Activated gamma-delta T cell (primary cell): Measurements from ENCODE around the gene SERPINB6.
A peak's percentile ranks its signal among the peaks of the same experiment; 100 is the strongest.
"Not testable (repeated sequence)": the region's sequence is repeated elsewhere in the genome, so short reads cannot be mapped to it uniquely, and the experiment has no call there.

ENCODE experiments used
- DNase-seq: peaks from one replicate; lab custom pipeline; 2025; lab: John Stamatoyannopoulos, UW

The SERPINB6 gene

DNA sequence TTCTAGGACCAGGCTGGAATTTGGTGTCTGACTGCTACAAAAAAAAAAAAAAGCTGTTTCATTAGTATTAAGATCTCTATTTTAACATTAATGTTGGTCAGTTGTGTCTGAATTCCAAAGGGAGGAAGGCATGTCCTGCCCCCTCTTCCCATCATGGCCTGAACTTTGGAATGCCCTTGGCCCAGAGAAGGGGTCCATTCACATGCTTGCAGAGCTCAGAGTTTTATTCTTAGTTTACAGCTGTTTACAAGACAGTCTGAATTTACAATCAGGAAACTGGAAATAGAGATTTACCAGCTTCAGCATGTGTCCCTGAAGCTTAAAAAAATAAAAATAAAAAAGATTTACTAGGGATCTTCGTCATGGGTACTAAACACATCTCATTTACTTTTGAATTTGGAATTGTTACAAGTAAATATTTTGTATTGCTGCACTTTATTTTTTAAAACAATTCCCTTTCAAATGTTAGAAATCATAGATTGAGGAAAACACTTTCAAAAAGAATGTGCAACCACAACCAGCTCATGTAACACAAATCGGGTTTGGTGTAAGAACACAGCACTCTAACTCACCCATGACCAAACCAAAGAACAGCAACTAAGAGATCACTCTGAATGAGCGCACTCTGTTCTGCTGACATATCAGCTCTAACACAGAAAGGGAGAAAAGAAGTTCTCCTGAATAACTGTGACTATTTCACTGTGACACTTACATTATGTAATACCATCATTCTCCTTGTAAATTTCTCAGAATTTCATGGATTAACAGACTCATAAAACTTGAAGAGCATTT lies 6.6 kb upstream of the SERPINB6 start:
- DNase-seq = no peak

GRCh38 chr6:2977290-2977689 lies 5.9 kb upstream of the SERPINB6 start:
- no peak for DNase-seq

GRCh38 chr6:2976571-2977085 lies 5.3 kb upstream of the SERPINB6 start:
- DNase-seq = no peak

DNA sequence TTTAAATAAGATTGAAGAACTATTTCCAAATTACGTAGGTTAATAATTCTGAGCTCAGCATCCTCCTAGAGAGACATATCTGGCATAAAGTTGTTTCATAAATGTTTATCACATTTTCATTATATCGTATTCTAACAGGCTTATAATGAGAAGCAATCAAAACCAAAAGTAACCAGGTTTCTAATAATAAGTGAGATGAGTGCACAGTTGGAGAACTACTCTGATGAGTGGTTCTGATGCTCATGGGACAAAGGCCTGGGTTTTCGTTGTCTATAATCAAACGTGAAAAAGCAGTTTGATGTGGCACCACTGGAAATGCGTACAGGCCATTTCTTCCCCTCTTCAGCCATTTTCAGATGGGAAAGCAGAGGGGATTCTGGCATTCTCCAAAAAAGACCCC lies 4.7 kb upstream of the SERPINB6 start:
- DNase-seq = no peak

- DNase-seq = no peak
Measured at GRCh38 chr6:2973676-2974075, 2.3 kb upstream of the SERPINB6 start.

GRCh38 chr6:2973180-2973579 lies 1.8 kb upstream of the SERPINB6 start:
- DNase-seq = not testable (repeated sequence)

GRCh38 chr6:2972685-2973084 lies 1.3 kb upstream of the SERPINB6 start:
- DNase-seq = not testable (repeated sequence)

GRCh38 chr6:2972219-2972487 lies 786 bp upstream of the SERPINB6 start:
- not testable (repeated sequence) for DNase-seq

DNA sequence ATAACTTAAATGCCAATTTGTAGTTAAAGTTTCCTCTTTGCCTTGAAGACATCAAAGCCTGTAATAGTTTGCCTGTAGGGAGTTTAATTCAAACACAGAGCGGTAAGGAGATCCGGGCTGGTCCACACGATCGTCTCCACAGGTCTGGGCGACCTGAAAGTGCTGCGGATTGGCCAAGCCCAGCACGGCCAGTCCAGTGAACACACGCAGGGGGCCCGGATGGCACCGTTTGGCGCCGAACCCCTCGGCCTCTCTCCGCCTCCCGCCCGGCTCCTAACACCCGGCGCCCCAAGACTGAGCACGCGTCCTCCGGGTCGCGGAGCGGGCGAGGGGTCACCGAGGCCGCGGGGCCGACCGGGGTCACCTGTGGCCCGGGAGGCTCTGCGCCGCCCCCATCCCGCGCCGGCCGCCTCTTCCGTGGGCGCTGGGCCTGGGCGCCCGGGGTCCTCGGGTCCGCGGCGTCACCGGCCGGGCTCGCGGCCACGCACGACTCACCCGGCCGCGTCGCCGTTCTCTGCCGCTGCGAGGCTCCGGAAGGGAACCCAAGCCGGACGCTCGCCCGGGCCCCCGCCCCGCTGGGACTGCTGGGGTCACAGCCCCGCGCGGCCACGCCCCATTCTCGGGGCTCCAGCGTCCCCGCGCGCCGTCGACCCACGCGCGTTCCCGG lies 481 bp downstream of the SERPINB6 start:
- DNase-seq = peak; percentile 30

GRCh38 chr6:2970034-2970685 lies 1.2 kb downstream of the SERPINB6 start:
- DNase-seq = no peak

DNA sequence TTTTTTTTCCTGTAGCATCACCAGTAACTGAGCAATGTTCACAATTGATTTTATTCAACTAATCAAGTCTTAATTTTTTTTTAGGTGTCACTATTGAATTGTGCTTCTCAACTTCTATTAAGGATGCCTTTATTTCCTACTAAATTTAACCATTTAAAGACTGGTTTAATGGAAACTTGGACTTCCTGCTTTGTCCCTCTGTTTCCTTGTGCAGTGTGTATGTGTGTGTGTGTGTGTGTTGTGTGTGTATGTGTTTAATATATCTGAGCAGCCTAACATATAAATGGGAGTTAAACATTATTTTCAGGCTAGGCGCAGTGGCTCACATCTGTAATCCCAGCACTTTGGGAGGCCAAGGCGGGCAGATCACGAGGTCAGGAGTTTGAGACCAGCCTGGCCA lies 1.8 kb downstream of the SERPINB6 start:
- DNase-seq = no peak

- no peak for DNase-seq
Measured at GRCh38 chr6:2968600-2969135, 2.7 kb downstream of the SERPINB6 start.

GRCh38 chr6:2967936-2968335 lies 3.4 kb downstream of the SERPINB6 start:
- DNase-seq = no peak

- no peak for DNase-seq
Measured at GRCh38 chr6:2966347-2966746, 5.0 kb downstream of the SERPINB6 start.

GRCh38 chr6:2964793-2965505 lies 6.4 kb downstream of the SERPINB6 start:
- DNase-seq = no peak

- DNase-seq = no peak
Measured at GRCh38 chr6:2963756-2964155, 7.6 kb downstream of the SERPINB6 start.

DNA sequence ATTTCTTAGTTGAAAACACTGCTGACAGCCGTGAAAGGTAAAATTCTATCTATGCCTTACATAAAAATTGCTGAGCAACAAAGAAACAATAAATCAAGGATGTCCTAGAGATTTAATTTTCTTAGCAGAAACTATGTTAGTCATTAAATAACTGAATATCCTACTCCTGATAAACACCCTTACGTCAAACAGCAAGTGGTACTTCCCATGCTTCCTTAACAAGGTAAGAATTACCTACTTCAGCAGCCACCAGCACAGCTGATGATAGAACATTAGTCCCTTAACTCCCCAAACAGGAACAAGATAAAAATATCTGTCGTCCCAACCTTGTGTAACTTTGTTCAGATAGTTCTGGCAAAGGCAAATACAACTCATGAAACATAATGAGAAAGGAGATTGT lies 8.7 kb downstream of the SERPINB6 start:
- no peak for DNase-seq

GRCh38 chr6:2962004-2962403 lies 9.4 kb downstream of the SERPINB6 start:
- DNase-seq = no peak

DNA sequence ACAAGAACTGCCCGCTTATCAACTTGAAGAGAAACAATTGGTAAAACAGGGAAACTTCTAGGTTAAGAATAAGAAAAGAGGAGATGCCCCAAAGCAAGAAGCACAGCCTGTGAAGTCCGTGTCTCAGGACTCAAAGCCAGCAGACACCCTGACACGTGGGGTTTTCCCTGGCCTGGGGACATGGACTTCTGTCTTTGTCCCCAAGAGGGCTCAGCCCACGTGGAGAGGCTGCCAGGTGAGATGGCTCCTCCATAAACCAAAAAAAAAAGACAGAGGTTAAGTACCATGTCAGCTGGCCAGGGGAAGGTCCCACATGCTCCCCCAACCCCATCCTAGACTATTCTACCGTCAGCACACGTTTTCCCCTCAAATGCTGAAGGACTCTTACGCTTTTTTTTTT lies 9.9 kb downstream of the SERPINB6 start:
- no peak for DNase-seq

DNA sequence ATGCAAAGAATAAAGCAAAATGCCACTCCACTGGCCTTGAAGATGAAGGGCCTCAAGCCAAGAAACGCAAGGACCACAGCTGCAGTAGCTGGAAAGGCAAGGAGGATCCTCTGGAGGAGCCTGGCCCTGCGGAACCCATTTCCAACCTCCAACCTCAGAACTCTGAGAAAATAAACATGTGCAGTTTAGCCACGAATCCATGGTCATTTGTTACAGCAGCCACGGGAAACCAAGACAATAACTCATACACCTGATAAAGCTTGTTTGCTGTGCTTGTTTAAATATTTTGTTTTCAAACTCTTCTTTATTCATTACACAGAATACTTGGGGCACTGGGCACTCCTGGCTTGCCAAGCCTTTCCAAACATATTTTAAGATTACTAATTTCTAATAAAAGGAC lies 10.4 kb downstream of the SERPINB6 start:
- no peak for DNase-seq

DNA sequence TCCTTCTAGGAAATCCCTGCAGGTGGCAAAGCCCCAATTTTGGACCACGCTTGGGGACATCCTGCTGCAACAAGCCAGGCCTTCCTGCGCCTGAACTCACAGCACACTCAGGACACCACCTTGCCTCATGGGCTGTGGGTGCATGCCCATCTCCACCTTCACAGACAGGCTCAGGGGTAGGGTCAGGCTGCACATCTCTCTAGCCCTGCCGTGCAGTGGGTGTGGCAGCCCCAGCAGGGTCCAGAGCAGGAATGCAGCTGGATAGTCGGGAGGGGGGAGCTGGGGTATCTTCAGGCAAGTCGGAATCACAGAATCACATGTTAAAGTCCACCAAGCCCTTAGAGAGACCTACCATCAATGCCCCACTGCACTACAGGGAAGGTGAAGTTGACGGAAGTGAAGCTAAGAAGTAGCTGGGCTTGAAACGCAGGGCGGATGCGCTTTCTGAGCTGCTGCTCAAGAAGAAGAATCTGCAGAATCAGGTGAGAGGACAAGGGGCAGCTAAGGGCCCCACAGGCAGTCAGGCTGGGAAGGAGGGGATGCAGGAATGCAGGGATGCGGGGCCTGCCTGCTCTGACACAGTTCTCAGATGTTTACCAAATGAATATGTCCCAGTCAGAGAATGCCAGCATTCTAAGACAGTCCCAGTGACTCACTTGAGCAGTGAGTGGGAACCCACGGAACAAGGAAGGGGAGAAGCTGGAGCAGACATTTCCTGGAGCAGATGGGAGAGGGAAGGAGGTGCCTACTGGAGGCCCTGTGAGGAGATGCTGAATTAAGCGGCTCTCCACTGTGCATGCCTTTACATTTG lies 11.3 kb downstream of the SERPINB6 start:
- no peak for DNase-seq
